ENCODE data around the gene PPEF2. TPM values are rescaled to one million over a fixed set of nuclear protein-coding genes. Genes with fewer than 3 reads are reported as not detected.
"Not testable (repeated sequence)": the region's sequence is repeated elsewhere in the genome, so short reads cannot be mapped to it uniquely, and the experiment has no call there.

PPEF2 gene
- total RNA-seq, 1 donor from 2014 or later: 0.09 TPM

DNA sequence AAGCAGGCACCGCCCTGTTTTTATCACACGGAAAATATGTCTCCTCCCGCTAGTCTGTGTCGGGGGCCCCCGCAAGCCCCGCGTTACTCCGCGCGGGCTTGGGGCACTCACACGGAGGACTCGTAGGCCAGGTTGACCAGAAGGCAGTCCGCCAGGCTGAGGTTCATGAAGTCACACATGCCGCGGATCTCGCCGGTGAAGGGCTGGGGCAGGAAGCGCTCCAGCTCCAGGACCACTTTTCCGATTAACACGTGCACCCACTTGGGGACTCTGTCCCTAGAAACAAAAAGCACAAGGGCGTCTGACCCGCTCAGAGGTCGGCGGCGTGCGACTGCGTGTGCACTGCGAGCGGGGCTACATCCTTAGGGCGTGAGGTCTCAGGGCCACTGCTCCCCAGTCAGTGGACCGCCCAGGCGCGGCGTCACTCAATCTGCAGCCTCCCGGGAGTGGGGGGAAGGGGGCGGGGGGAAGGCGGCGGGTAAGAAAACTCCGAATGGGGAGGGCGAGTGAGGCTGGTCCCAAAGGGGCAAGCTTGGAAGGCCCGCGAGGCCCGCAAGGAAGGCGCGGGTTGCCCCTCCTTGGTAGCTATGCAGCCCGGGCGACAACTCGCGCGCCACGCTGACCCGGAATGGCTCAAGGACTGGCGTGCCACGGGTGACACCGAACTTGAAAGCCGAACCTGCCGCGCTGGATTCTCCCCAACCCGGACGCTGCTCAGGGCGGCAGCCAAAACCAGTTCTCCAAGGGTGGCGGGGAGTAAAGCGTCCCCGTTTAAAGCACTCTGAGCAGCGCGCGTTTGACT is 37.8 kb upstream of the PPEF2 start:
- TF ChIP-seq, protein P1, sequence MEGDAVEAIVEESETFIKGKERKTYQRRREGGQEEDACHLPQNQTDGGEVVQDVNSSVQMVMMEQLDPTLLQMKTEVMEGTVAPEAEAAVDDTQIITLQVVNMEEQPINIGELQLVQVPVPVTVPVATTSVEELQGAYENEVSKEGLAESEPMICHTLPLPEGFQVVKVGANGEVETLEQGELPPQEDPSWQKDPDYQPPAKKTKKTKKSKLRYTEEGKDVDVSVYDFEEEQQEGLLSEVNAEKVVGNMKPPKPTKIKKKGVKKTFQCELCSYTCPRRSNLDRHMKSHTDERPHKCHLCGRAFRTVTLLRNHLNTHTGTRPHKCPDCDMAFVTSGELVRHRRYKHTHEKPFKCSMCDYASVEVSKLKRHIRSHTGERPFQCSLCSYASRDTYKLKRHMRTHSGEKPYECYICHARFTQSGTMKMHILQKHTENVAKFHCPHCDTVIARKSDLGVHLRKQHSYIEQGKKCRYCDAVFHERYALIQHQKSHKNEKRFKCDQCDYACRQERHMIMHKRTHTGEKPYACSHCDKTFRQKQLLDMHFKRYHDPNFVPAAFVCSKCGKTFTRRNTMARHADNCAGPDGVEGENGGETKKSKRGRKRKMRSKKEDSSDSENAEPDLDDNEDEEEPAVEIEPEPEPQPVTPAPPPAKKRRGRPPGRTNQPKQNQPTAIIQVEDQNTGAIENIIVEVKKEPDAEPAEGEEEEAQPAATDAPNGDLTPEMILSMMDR (conservative IDR thresholded peaks at IDR 0.05): no peak
- Mint-ChIP-seq H3K27me3 (ENCODE audit: low read depth) (no peaks in the 10 kb centered on the region), H3K9me3 (no peaks in the 10 kb centered on the region), H3K27ac (ENCODE audit: unreplicated experiment) (peak overlapping the region; percentile 16), H3K4me1 (peaks cover 14% of the 10 kb centered on the region), H3K36me3 (ENCODE audit: low read depth) (no peaks in the 10 kb centered on the region), H3K4me3 (peak overlapping the region; percentile 92)
- peak; percentile 39 for DNase-seq (ENCODE audit: low read depth, low spot score)

DNA sequence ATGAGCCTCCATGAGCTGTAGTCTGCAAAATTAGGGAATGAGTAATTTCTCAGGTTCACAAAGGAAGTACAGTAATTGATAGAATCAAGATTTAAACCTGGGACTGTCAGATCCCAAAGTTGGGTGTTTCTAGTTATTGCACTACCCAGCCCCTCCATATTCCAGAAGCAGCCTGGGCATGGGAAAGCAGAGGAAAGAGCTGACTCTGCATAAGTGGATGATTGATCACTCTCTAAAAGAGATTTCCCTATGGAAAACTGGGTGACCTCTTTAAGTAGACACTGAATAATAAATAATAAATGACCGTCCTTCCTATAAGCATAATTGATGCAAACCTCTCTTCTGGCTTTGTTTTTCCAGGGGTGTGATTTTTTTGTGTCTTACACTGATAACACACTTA is 33.4 kb upstream of the PPEF2 start:
- Mint-ChIP-seq H3K36me3 (ENCODE audit: low read depth) (no peaks in the 10 kb centered on the region), H3K27me3 (ENCODE audit: low read depth) (no peaks in the 10 kb centered on the region), H3K4me1 (peaks cover 10% of the 10 kb centered on the region), H3K4me3 (no peak overlapping the region), H3K9me3 (no peaks in the 10 kb centered on the region), H3K27ac (ENCODE audit: unreplicated experiment) (no peak overlapping the region)
- DNase-seq (ENCODE audit: low read depth, low spot score): no peak
- TF ChIP-seq, protein P1 (conservative IDR thresholded peaks at IDR 0.05): no peak

DNA sequence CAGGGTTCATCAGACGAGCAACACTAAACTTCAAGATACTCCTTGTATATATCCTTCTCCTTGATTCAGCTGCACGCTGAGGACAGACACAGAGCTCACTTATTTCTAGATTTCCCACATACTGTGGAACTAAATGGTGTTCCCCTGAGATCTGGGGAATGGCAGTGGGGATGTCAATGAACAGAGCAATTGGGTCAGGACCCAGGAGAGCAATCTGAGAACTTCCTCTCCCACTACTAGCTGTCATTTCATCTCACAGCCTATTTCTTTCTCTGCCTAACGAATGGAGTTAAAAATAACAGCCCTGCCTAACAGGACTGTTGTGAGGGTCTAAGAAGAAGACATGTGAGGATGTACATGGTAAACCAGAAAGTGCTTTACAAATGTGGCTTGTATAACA is 27.9 kb upstream of the PPEF2 start:
- peaks cover 3% of the 10 kb centered on the region for H3K4me1 Mint-ChIP-seq
- no peak overlapping the region for H3K27ac Mint-ChIP-seq (ENCODE audit: unreplicated experiment)
- TF ChIP-seq, protein P1 (conservative IDR thresholded peaks at IDR 0.05): no peak
- H3K27me3 Mint-ChIP-seq (ENCODE audit: low read depth): no peaks in the 10 kb centered on the region
- no peak for DNase-seq (ENCODE audit: low read depth, low spot score)
- no peaks in the 10 kb centered on the region for H3K36me3 Mint-ChIP-seq (ENCODE audit: low read depth)
- no peak overlapping the region for H3K4me3 Mint-ChIP-seq
- H3K9me3 Mint-ChIP-seq: no peaks in the 10 kb centered on the region

DNA sequence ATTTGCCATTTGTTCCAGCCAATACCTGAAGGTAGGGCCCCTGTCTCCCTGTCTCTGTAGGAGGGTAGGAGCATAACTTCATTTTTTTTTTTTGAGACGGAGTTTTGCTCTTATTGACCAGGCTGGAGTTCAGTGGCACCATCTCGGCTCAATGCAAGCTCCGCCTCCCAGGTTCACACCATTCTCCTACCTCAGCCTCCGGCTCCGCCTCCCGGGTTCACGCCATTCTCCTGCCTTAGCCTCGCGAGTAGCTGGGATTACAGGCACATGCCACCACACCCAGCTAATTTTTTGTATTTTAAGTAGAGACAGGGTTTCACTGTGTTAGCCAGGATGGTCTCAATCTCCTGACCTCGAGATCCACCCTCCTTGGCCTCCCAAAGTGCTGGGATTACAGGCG is 22.7 kb upstream of the PPEF2 start:
- not testable (repeated sequence) for H3K27me3 Mint-ChIP-seq (ENCODE audit: low read depth); H3K36me3 Mint-ChIP-seq (ENCODE audit: low read depth); H3K4me3 Mint-ChIP-seq; H3K27ac Mint-ChIP-seq (ENCODE audit: unreplicated experiment); H3K4me1 Mint-ChIP-seq; H3K9me3 Mint-ChIP-seq; DNase-seq (ENCODE audit: low read depth, low spot score)

DNA sequence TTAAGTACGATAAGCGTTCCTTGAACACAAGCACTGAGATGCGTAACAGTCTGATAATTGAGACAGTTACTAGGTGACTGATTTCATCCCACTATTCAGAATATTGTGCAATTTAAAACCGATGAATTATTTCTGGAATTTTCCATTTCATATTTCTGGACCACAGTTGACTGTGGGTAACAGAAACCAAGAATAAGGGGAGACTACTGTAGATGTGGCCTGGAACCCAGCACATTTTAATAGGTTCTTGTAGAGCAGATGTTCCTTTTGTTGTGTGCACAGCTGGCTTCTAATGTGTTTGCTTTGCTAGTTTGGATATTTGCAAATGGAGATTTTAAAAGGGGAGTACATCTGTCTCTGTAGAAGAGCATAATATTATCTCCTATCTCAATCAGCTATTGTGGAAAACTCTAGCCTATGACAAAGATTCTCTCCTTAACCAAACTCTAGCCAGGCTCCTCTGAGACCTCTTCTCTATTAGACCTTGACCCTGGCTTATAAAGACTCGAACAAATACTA is 22.1 kb upstream of the PPEF2 start:
- TF ChIP-seq, protein P1 (conservative IDR thresholded peaks at IDR 0.05): no peak
- H3K27me3 Mint-ChIP-seq (ENCODE audit: low read depth): no peaks in the 10 kb centered on the region

DNA sequence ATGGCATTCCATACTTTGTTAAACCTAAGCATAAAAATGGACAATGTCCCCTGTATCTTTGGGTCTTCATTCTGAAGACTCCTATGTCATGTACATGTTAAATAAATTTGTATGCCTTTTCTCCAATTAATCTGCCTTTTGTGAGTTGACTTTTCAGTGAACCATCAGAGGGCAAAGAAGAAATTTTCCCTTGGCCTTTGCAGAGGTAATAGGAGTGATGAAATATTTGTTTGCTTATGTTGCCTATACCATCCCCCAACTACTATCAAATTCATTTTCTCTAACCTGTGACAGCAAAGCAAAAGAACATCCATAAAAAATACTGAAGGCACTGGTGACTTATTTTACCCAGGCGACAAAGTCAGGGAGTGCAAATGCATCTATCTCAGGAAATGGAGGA is 20.3 kb upstream of the PPEF2 start:
- Mint-ChIP-seq H3K9me3 (no peaks in the 10 kb centered on the region), H3K27ac (ENCODE audit: unreplicated experiment) (no peak overlapping the region), H3K4me1 (peaks cover 4% of the 10 kb centered on the region), H3K36me3 (ENCODE audit: low read depth) (peaks cover 8% of the 10 kb centered on the region), H3K4me3 (no peak overlapping the region), H3K27me3 (ENCODE audit: low read depth) (no peaks in the 10 kb centered on the region)
- DNase-seq (ENCODE audit: low read depth, low spot score): no peak
- TF ChIP-seq, protein P1 (conservative IDR thresholded peaks at IDR 0.05): no peak

More for the DNA sequence above, 22.1 kb upstream of the PPEF2 start:
- Mint-ChIP-seq H3K36me3 (ENCODE audit: low read depth) (peaks cover 8% of the 10 kb centered on the region), H3K4me3 (no peak overlapping the region), H3K27ac (ENCODE audit: unreplicated experiment) (no peak overlapping the region), H3K9me3 (no peaks in the 10 kb centered on the region), H3K4me1 (peaks cover 4% of the 10 kb centered on the region)
- no peak for DNase-seq (ENCODE audit: low read depth, low spot score)

Data from neural crest cell (in vitro differentiated cells).